ENCODE data around the gene RNF208.
A peak's percentile ranks its signal among the peaks of the same experiment; 100 is the strongest.
"Not testable (repeated sequence)": the region's sequence is repeated elsewhere in the genome, so short reads cannot be mapped to it uniquely, and the experiment has no call there.

The RNF208 gene

DNA sequence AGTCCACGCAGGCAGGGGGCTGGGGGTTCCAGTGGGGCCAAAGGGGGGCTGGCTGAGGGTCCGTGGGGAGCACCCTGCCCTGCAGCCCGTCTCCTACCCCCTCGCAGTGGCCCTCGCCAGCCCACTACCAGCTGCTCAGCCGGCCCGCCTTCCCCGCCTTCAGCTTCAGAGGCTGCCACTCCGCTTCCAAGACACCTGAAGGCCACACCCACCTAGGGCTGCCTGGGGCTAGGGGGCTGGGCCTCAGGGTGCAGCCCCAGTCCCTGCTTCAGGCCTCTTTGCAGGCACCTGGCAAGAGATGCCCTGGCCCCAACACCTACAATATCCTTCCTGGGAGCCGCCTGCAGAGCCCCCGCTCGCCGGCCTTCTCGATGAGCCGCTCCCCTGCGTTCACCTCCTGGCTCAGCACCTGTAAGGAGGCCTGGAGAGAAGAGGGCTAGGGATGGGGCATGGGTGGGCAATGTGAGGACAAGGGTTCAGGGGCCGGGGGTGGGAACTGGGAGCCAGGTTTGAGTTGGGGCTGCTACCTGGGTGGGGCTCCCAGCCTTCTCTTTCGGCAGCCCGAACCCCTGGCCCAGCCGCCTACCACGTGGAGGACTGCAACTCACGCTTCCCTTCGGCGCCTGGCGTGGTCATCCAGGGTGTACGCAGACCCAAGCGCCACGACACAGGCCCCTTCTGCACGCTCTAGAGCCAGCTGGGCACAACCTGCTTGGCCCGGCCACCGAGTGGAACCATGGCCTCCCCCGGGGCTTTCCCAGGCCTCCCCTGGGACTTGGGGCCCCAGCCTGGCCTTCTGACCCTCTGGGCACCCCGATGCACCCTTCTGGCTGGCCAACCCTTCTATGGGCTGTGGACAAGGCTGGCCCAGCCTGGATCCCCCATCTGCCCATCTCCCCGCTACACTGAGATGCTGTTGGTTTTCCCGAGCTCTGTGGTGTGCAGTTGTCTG lies 30.8 kb upstream of the RNF208 start:
- no peak for DNase-seq

DNA sequence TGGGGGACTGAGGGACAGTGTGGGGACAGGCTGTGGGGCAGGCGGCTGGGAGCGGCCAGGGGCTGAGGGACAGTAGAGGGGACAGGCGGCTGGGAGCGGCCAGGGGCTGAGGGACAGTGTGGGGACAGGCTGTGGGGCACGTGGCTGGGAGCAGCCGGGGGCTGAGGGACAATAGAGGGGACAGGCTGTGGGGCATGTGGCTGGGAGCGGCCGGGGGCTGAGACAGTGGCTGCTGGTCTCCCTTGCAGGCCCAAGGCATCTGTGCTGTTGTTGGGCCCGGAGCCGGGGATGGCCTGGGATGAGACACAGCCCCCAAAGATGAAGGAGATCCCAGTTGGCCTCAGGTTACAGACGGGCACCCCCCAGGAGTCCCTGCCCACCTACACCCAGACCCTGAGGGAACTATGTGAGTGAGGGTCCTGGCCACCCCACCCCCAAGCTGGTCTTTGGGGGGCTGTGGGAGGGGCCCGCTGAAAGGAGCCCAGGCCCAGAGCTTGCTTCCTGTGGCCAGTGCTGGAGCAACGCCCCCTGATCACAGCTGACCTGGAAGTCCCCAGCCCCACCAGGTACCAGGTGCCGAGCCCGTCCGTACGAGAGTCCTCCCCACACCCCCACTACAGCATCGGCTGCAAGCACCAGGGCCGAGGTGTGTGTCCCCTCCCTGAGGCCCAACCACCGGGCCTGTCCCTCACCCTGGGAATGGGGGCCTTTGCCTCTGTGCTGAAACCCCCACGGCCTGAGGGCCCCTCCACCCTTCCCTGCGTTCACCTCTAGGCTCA lies 29.6 kb upstream of the RNF208 start:
- no peak for DNase-seq

DNA sequence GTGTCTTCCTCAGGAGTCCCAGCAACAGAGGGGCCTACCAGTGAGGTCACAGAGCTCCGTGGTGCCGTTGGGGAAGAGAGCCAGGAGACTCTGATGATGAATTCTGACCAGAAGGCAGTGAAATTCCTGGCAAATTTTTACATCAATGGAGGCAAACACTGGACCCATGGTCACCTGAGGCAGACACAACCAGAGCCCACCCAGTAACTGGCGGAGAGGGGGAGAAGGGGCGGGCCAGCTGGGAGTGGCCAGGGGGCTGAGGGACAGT lies 29.1 kb upstream of the RNF208 start, which contains the start of gene STPG3:
STPG3 (plus strand) TSS at position 93 of the 268 bp plus-strand sequence; CDS start at position 94, 1 bp downstream.
- no peak for DNase-seq

DNA sequence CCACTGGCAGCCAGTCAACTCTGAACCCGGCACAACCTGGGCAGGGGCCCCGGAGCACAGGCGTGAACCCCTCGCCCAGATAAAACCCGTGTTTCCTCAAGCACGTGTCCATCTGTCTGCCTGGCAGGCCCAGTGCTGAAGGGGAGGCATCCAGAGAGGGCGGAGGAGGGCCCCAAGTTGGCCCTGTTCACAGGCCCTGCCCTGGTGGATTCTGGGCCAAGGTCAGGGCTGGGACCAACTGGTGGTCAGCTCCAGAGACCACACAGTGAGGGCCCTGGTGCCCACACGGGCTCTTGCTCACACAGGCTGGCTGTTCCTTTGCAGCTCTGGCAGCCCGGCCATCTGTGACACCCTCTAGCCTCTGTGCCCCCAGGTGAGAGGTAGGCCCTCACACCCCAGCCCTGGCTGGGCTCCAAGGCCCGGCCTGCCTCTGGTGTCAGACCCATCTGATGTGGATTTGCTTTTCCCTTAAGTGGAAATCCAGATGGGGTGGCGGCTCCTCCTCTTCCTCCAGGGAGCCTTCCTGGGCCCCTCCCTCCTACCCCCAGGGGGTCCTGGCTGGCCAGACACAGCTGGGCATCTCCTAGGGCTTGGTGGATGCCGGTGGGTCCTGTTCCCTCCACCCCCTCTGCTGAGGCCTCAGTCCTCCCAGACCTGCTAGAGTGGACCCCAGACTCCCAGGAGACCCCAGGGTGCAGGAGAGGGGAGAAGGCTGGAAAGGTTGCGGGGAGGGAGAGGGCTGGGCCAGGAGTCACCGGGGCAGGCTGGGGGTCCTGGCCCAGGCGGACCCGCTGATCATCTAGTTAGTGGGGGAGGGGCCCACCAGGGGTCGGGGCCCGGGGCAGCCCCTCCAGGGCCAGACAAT lies 28.5 kb upstream of the RNF208 start:
- DNase-seq = no peak

DNA sequence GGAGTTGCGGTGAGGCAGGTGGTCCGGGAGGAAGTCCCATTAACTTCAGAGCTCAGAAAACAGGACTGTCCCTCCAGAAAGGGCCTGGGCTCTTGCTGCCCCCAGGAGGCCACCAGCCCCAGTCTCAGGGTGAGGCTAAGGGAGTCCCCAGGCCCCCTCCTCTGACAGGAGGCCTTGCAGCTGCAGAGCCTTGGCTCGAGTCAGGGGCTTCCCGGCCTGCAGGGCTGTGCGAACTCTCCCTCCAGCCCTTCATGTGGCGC lies 25.8 kb upstream of the RNF208 start:
- DNase-seq = no peak

DNA sequence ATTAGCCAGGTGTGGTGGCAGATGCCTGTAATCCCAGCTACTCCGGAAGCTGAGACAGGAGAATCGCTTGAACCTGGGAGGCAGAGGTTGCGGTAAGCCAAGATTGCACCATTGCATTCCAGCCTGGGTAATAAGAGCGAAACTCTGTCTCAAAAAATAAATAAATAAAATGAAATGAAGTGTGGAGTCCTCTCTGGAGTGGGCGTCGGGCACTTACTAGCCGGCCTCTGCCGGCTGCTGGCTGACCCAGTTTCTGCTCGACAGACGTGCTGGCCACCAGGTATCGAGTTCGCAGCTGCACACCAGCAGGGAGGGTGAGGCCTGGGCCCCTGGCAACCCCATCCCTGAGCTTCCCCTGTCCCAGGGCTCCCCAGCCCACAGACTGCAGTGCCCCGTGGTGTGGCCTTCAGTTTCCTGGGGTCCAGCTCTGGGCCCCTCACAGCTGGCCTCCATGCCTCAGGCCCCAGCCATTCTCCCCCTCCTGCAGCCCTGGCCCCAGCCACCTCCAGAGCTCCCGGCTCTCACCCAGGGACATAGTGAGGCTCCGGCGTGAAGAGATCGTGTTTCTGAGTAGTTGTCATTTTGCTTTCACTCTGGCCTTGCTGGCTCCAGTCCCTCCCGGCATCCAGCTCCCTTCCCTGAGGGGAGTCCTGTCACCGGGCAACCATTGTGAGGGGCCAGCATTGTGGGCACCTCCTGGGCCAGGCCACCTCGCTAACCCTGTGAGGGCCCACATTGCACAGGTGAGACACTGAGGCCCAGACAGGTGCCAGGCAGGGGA lies 25.3 kb upstream of the RNF208 start:
- no peak for DNase-seq

DNA sequence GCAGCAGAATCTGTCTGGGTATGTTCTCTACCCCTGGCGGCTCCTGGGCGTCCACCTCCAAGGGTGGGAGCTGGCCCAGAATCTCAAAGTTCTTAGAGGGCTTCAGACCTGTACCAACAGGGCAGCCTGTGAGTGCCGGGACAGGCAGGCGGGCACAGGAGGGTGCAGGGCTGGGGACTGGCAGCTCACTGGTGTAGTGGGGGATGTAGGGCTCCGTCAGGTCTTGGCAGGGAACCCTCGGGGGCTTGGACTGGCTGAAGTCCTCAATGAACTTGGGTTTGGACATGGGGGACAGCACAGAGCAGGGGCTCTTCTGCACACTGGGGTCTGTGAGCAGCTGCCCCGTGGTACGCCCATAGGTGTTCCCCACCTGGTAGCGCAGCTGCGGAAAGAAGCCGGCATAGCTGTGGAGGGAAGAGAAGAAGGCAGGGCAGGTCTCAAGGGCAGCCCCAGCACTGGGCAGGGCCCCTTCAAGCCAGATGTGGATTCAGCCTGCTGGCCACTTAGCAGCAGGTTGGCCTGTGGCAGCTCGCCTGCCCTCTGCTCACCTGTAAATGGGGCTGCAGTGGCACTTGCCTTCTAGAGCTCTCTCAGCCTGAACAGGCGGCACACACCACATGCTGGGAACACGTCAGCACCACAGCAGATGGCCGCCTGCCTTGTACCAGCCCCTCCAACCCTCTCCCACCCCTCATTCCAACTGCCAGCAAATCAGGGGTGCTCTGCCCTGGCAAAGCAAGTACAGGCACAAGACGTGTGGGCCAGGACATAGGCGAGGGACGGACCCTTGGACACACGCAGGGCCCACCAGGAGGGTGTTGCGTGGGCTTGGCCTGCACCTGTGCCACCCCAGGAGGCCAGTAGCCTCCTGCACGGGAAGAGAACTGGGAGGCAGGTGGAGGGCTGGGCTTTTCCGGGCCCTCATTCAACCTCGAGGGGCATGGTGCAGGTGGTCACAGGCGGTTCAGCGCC lies 23.7 kb upstream of the RNF208 start:
- no peak for DNase-seq

DNA sequence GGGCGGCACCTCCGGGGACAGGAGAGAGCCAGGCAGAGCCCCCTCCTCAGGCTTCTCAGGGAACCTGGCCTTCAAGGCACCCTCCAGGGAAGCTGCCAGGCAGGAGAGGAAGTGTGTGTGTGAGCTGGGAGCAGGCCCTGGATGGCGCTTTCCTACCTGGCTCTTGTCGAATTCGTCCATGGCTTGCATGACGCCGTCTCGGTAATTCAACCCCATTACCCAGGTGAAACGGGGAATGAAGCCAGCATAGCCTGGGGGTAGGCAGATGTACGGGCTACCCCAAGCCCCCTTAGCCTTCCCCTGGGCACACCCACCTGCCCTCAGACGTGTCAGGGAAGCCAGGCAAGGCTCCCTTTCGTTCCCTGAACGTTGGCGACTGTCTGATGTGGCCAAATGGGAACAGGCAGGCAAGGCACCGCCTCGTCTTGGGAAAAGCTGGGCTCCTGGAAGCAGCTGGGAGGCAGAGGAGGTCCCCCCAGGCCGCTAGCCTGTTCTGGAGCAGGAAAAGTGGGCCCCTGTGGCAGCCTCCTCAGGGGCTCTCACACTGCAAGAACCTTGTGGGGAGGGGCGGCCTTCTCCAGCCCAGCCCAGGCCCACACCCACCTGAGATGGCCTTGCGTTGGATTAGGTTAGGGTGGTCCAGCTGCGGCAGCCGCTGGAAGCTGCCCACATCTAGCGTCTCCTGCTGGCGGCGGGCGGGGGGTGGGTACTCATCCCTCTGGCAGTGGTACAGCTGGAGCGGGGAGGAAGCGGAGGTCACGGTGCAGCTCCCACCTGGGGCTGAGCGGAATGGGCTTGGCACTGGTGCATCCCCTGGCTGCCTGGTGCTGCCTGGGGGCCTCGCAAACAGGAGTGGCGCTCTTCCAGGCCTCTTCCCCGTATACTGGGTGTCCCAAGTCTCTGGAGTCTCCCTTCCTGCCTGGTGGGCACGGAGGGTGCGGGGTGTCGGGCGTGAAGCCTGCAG lies 22.7 kb upstream of the RNF208 start:
- no peak for DNase-seq

DNA sequence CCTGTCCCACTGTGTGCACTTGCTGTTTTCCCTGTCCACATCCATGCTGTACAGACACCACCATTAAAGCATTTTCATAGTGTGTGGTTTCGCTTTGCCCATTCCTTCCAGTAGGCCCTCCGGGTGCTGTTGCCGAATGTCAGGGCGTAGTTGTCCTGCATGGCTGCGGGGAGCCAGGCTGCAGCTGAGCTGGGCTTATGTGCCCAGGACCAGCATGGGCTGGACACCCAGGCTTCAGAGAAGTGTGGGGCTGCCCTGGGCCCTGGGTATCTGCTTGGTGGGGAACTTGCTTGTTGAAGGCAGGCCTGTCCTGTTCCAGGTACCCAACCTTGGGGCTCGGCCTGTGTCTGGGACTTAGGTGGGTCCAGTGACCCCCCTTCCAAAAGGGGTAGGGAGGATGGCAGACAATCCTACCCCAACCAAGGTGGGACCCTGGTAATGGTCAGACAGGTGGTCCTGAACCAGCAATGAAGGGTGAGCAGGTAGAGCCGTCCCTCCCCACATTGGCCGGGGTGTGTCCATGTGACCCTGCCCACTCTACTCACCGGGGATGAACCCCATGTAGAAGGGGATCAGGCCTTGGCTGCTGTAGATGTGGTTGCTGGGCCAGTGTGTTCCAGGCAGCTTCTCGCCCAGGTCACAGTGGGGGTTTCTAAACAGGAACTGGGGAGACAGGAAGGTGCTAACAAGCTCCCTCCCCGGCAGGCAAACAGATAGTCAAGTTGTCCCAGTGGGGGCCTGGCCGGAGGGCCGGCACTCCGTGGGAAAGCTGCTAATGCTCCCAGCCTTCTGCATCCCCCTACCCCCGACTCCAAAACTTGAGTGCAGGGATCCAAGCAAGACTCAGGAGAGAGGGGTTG lies 21.8 kb upstream of the RNF208 start:
- no peak for DNase-seq

DNA sequence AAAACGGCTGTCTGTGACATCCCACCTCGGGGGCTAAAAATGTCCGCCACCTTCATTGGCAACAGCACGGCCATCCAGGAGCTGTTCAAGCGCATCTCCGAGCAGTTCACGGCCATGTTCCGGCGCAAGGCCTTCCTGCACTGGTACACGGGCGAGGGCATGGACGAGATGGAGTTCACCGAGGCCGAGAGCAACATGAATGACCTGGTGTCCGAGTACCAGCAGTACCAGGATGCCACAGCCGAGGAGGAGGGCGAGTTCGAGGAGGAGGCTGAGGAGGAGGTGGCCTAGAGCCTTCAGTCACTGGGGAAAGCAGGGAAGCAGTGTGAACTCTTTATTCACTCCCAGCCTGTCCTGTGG lies 21.2 kb upstream of the RNF208 start:
- not testable (repeated sequence) for DNase-seq

DNA sequence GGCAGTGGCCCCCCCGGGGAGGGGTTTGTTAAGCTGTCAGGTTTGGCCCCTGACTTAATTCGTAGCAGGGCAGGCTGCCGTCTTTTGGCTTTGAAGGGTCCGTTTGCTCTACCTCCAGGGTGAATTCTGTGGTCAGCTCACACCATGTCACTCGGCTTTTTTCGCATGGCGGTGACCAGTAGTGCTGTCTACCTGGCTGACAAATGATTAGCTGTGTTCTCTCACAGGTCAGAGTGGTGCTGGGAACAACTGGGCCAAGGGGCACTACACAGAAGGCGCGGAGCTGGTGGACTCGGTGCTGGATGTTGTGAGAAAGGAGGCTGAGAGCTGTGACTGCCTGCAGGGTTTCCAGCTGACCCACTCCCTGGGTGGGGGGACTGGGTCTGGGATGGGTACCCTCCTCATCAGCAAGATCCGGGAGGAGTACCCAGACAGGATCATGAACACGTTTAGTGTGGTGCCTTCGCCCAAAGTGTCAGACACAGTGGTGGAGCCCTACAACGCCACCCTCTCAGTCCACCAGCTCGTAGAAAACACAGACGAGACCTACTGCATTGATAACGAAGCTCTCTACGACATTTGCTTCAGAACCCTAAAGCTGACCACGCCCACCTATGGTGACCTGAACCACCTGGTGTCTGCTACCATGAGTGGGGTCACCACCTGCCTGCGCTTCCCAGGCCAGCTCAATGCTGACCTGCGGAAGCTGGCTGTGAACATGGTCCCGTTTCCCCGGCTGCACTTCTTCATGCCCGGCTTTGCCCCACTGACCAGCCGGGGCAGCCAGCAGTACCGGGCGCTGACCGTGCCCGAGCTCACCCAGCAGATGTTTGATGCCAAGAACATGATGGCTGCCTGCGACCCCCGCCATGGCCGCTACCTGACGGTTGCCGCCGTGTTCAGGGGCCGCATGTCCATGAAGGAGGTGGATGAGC lies 20.5 kb upstream of the RNF208 start:
- DNase-seq = no peak

DNA sequence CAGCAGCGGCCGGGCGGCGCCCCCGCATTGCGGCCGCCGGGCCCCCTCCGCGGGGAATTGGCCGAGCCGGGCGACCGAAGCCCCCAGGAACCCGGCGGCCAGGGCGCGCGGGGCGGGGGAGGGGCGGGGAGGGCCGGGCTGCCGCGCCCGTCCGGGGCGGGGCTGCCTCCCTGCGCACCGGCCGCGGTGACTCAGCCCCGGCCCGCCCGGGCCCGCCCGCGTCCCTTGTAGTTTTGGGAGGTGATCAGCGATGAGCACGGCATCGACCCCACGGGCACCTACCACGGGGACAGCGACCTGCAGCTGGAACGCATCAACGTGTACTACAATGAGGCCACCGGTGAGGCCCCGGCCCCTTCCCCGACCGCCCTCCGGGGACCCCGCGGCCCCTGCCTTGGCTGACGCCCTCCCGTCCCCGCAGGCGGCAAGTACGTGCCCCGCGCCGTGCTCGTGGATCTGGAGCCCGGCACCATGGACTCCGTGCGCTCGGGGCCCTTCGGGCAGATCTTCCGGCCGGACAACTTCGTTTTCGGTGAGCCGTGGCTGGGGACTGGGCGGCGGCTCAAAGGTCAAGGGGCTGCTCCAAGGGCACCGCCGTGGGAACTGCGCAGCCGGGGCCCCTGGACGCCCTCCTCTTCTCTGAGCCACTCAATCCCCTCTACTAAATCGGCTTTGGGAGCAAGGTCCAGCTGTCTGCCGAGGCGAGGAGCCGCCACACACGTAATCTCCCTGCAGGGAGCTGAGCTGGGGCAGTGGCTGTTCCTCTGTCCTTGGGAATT lies 19.6 kb upstream of the RNF208 start:
- peak; percentile 71 for DNase-seq

DNA sequence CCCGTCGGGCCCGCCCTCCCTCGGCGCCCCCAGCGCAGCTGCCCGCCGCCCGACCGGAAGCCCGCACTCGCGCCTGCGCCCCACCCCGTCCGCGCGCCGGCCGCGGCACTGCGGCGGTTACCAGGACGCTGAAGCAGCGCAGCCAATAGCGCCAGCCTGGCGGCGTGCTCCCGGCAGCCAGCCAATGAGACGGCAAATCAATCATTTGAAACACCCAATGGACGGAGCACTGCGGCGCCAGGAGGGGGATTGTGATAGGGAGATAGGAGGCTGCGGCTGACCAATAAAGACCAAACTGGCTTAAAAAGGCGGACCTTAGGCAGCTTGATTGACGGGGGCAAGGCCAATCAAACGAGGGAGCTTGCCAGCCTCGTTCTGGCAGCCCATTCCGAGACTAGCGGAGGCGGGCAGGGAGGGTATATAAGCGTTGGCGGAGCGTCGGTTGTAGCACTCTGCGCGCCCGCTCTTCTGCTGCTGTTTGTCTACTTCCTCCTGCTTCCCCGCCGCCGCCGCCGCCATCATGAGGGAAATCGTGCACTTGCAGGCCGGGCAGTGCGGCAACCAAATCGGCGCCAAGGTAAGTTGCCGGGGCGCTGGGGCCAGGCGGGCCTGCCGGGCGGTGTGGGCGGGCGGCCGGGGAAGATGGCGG lies 18.9 kb upstream of the RNF208 start, which contains the start of gene TUBB4B:
TUBB4B (plus strand) TSS at position 447 of the 649 bp plus-strand sequence; CDS start at position 521, 74 bp downstream.
- DNase-seq = peak; percentile 96

DNA sequence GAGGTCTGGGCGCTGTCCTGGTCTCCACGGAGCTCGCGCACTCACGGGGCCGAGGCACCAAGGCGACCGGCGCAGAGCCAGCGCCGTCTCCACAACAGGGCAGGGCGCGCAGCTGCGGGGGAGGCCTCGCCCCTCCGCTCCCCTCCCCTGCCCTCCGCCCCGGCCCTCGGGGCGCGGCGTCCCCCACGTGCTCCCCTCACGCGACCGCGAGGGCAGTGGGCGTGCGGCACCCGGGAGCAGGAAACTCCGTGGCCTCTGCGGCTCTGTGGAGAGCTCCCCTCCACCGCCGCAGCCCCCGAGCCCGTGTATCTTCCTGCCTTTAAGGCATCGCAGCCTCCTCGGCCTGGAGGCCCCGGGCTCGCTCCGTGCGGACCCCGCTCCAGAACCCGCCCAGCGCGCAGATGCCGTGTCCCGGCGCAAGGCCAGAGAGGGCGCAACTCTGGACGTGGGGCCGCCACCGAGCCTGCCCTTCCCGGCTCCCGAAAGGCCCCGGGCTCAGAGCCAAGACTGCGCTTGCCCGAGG lies 18.3 kb upstream of the RNF208 start:
- DNase-seq = no peak

DNA sequence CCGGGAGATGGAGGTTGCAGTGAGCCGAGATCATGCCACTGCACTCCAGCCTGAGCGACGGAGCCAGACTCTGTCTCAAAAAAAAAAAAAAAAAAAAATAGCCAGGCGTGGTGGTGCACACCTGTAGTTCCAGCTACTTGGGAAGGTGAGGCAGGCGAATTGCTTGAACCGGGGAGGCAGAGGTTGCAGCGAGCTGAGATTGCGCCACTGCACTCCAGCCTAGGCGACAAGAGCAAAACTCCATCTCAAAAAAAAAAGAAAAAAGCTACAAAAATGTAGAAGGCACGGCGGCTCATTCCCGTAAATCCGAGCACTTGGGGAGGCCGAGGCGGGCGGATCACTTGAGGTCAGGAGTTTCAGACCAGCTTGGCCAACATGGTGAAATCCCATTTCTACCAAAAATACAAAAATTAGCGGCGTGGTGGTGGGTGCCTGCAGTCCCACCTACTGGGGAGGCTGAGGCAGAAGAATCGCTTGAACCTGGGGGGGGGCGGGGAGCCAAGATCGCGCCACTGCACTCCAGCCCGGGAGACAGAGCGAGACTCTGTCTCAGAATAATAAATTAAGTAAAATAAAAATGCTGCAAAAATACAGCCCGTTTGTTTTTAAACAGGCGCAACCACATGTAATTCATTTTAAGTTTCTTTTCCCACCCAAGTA lies 17.6 kb upstream of the RNF208 start:
- DNase-seq = not testable (repeated sequence)

All from NK-92 treated with Interleukin-12 subunit alpha and Interleukin-12 subunit beta, amount 100 ng/mL, for 24 hours (cell line).